HCT116 (cell line): ENCODE results near the gene HECW1. TPM values are rescaled to one million over a fixed set of nuclear protein-coding genes. Genes with fewer than 3 reads are reported as not detected.
A peak's percentile ranks its signal among the peaks of the same experiment; 100 is the strongest.

Experiments
- ATAC-seq: fragments of 200-7000 bp; cut with Tn5 transposase; 2 replicates; pipeline ENCODE4 v1.9.1; 2020; ENCODE audit warnings: mild to moderate bottlenecking, moderate library complexity
- BruUV-seq: library from RNA; stranded (reverse); fragments of 400-500 nt; replicated peaks from 2 replicates; lab custom pipeline; 2021; lab: Mats Ljungman, UMichigan
- CTCF ChIA-PET: fragments of 300-600 bp; sonication (Branson Sonifier 250); formaldehyde crosslinking; loops from one replicate; lab custom pipeline; 2021; ENCODE audit warnings: antibody characterized with exemption; lab: Charles Lee
- POLR2A ChIA-PET: fragments of 300-600, 350-600 bp; sonication (Branson Sonifier 250); formaldehyde crosslinking; loops from one replicate; lab custom pipeline; 2021; ENCODE audit warnings: antibody characterized with exemption; lab: Charles Lee
- RAD21 ChIA-PET, 2 experiments: fragments of 300-600 bp; sonication (Branson Sonifier 250); formaldehyde crosslinking; loops; one replicate each; lab custom pipeline; 2023; ENCODE audit warnings: low total read pairs in 2 of 2; ENCODE audit not compliant: uncharacterized antibody in 2 of 2, unreplicated experiment in 2 of 2, low non-redundant PET in 1 of 2; lab: Charles Lee
- DNase-seq: peaks from one replicate; pipeline ENCODE4 v3.0.0-alpha.2; 2010; ENCODE audit warnings: low read depth, low spot score
- H2AFZ ChIP-seq: fragments of 200-600 bp; shearing (Covaris generic), sonication (generic); 2 replicates; pipeline ENCODE4 v1.6.1; 2017; ENCODE audit warnings: low read depth, mixed run types, mixed read lengths, antibody characterized with exemption, low read length; ENCODE audit not compliant: poor library complexity, severe bottlenecking
- H3K27ac ChIP-seq: 2 replicates; pipeline ENCODE4 v1.5.1; 2012; ENCODE audit warnings: low read depth, low read length
- H3K27me3 ChIP-seq: fragments of 200-600 bp; sonication (generic); 2 replicates; pipeline ENCODE4 v1.6.1; 2016; ENCODE audit warnings: mixed run types, low read length, mixed read lengths; ENCODE audit not compliant: insufficient read depth
- H3K36me3 ChIP-seq, 2 experiments: fragments of 200-500 bp in 1 of 2; fragments of 200-600 bp in 1 of 2; sonication (Bioruptor generic) in 1 of 2; sonication (generic) in 1 of 2; 2 replicates each; pipeline versions ENCODE4 v1.5.1 to v1.6.1; 2014 to 2016; ENCODE audit warnings: low read length in 2 of 2, inconsistent platforms in 1 of 2, mixed read lengths in 1 of 2, mixed run types in 1 of 2; ENCODE audit not compliant: insufficient read depth in 2 of 2, control insufficient read depth in 1 of 2
- H3K4me1 ChIP-seq, 2 experiments: fragments of 200-600 bp in 1 of 2; sonication (generic) in 1 of 2; 2 replicates each; pipeline versions ENCODE4 v1.5.1 to v1.6.1; 2012 to 2017; ENCODE audit warnings: low read length in 2 of 2, inconsistent platforms in 1 of 2, mild to moderate bottlenecking in 1 of 2, mixed read lengths in 1 of 2, mixed run types in 1 of 2, moderate library complexity in 1 of 2; ENCODE audit not compliant: insufficient read depth in 2 of 2, control insufficient read depth in 1 of 2
- H3K4me2 ChIP-seq: fragments of 200-600 bp; sonication (generic); 2 replicates; pipeline ENCODE4 v1.6.1; 2017; ENCODE audit warnings: mixed run types, low read length, mixed read lengths
- H3K4me3 ChIP-seq, 2 experiments: fragments of 200-600 bp in 1 of 2; sonication (generic) in 1 of 2; replicated peaks in 1 of 2; 2 replicates each; pipeline ENCODE4 v1.5.1; 2011 to 2016; ENCODE audit warnings: low read length in 2 of 2, control low read depth in 1 of 2, low read depth in 1 of 2, mild to moderate bottlenecking in 1 of 2, mixed read lengths in 1 of 2, mixed run types in 1 of 2
- H3K79me2 ChIP-seq: fragments of 200-600 bp; sonication (generic); 2 replicates; pipeline ENCODE4 v1.6.1; 2017; ENCODE audit warnings: mild to moderate bottlenecking, mixed run types, low read length, moderate library complexity, mixed read lengths; ENCODE audit not compliant: insufficient read depth
- H3K9ac ChIP-seq: fragments of 200-600 bp; sonication (generic); 2 replicates; pipeline ENCODE4 v1.6.1; 2016; ENCODE audit warnings: low read length, mixed read lengths
- H3K9me2 ChIP-seq: fragments of 200-600 bp; sonication (generic), shearing (Covaris generic); 2 replicates; pipeline ENCODE4 v1.6.1; 2017; ENCODE audit warnings: mixed run types, mild to moderate bottlenecking, moderate library complexity; ENCODE audit not compliant: insufficient read depth
- H3K9me3 ChIP-seq, 2 experiments: fragments of 200-500 bp in 1 of 2; fragments of 200-600 bp in 1 of 2; sonication (Bioruptor generic) in 1 of 2; sonication (generic) in 1 of 2; 2 replicates each; pipeline ENCODE4 v1.6.1; 2014 to 2017; ENCODE audit warnings: low read length in 2 of 2, mixed read lengths in 2 of 2, inconsistent platforms in 1 of 2, low read depth in 1 of 2, mild to moderate bottlenecking in 1 of 2, mixed run types in 1 of 2, moderate library complexity in 1 of 2; ENCODE audit not compliant: control insufficient read depth in 1 of 2, insufficient read depth in 1 of 2
- H4K20me1 ChIP-seq: fragments of 200-600 bp; sonication (generic), shearing (Covaris generic); 2 replicates; pipeline ENCODE4 v1.6.1; 2017; ENCODE audit warnings: mixed run types, mild to moderate bottlenecking, moderate library complexity; ENCODE audit not compliant: insufficient read depth
- CBX3 ChIP-seq: IDR thresholded peaks from 2 replicates; pipeline ENCODE4 v1.6.1; 2012; ENCODE audit warnings: low read depth
- CEBPB ChIP-seq: IDR thresholded peaks from 2 replicates; pipeline ENCODE4 v1.6.1; 2012; ENCODE audit warnings: low read depth
- EZH2phosphoT487 ChIP-seq: fragments of 200-600 bp; IDR thresholded peaks from 2 replicates; pipeline ENCODE4 v1.6.1; 2018; ENCODE audit warnings: antibody characterized with exemption, borderline replicate concordance
- FOSL1 ChIP-seq: IDR thresholded peaks from 2 replicates; pipeline ENCODE4 v1.6.1; 2012; ENCODE audit warnings: low read depth
- MAX ChIP-seq: IDR thresholded peaks from 2 replicates; pipeline ENCODE4 v1.6.1; 2012
- POLR2A ChIP-seq: IDR thresholded peaks from 2 replicates; pipeline ENCODE4 v1.7.0; 2011; ENCODE audit warnings: borderline replicate concordance; ENCODE audit not compliant: insufficient read depth, insufficient read length; ENCODE audit errors: extremely low read depth
- RAD21 ChIP-seq: IDR thresholded peaks from 2 replicates; pipeline ENCODE4 v1.6.1; 2012; ENCODE audit warnings: low read depth, mild to moderate bottlenecking
- REST ChIP-seq: IDR thresholded peaks from 2 replicates; pipeline ENCODE4 v1.6.1; 2012; ENCODE audit warnings: low read depth
- SIN3A ChIP-seq: IDR thresholded peaks from 2 replicates; pipeline ENCODE4 v1.6.1; 2012; ENCODE audit warnings: low read depth
- SP1 ChIP-seq: IDR thresholded peaks from 2 replicates; pipeline ENCODE4 v1.6.1; 2012; ENCODE audit warnings: low read depth
- TCF7L2 ChIP-seq: IDR thresholded peaks from 2 replicates; pipeline ENCODE4 v1.7.0; 2011; ENCODE audit warnings: borderline replicate concordance, inconsistent platforms; ENCODE audit not compliant: insufficient read depth, insufficient read length; ENCODE audit errors: extremely low read depth
- YY1 ChIP-seq: IDR thresholded peaks from 2 replicates; pipeline ENCODE4 v1.6.1; 2011; ENCODE audit warnings: low read length, low read depth, moderate library complexity, mild to moderate bottlenecking; ENCODE audit not compliant: insufficient replicate concordance; ENCODE audit errors: extremely low read depth
- ZBTB33 ChIP-seq: IDR thresholded peaks from 2 replicates; pipeline ENCODE4 v1.6.1; 2011; ENCODE audit warnings: mild to moderate bottlenecking, low read length, moderate library complexity; ENCODE audit not compliant: insufficient replicate concordance; ENCODE audit errors: extremely low read depth
- intact Hi-C: fragments of 100-400 bp; cut with micrococcal nuclease; formaldehyde crosslinking; loops from 2 replicates; pipeline ENCODE4 v1.10.0; 2022
- total RNA-seq: library from RNA; stranded (reverse); gene quantifications from one replicate; pipeline ENCODE4 v1.2.1, GENCODE V29; 2021; ENCODE audit not compliant: unreplicated experiment

Gene HECW1
- total RNA-seq, 1 experiment from 2014 or later = 5.6 TPM

- CTCF ChIA-PET = no interaction called here
- H3K36me3 ChIP-seq = no peaks in the 10 kb centered on the region
- no TSS peak for BruUV-seq
- H3K79me2 ChIP-seq = no peaks in the 10 kb centered on the region
- peak overlapping the region; percentile 39 for H3K4me2 ChIP-seq
- no peak overlapping the region for H3K9ac ChIP-seq
- no peaks in the 10 kb centered on the region for H4K20me1 ChIP-seq
- intact Hi-C loops = no loop called here
- TF ChIP-seq REST (no peak), SIN3A (no peak), FOSL1 (no peak), MAX (peak; percentile 71)
- TF ChIP-seq, all 23 proteins: peak for 1
- Histone ChIP-seq H3K27ac (no peak overlapping the region), H3K9me3 (no peaks in the 10 kb centered on the region), H3K27me3 (no peaks in the 10 kb centered on the region), H3K4me1 (peaks cover 8 to 23% of the 10 kb centered on the region in 2 experiments), H3K9me2 (no peaks in the 10 kb centered on the region), H3K4me3 (no peak overlapping the region), H2AFZ (no peak overlapping the region)
- DNase-seq (no peak), ATAC-seq (peak; percentile 83)
- ChIA-PET RAD21 (interaction anchor here in 1 of 2 experiments (0.6 kb wide), 1 partner anchor 21 kb away, joined by 4 read pairs; no protein-coding TSS in a partner anchor), POLR2A (no interaction called here)
Measured at GRCh38 chr7:43148161-43148731, 35.8 kb downstream of the HECW1 start.

GRCh38 chr7:43151076-43151475, 38.6 kb downstream of the HECW1 start:
- no peak overlapping the region for H3K9ac ChIP-seq
- POLR2A ChIA-PET = no interaction called here

More at GRCh38 chr7:43151076-43151475, 38.6 kb downstream of the HECW1 start:
- Histone ChIP-seq H3K79me2 (no peaks in the 10 kb centered on the region), H2AFZ (no peak overlapping the region), H3K4me2 (no peak overlapping the region), H3K9me3 (no peaks in the 10 kb centered on the region), H3K27ac (no peak overlapping the region), H3K4me3 (no peak overlapping the region), H3K27me3 (no peaks in the 10 kb centered on the region), H3K36me3 (no peaks in the 10 kb centered on the region), H4K20me1 (no peaks in the 10 kb centered on the region), H3K9me2 (no peaks in the 10 kb centered on the region), H3K4me1 (peaks cover 8 to 14% of the 10 kb centered on the region in 2 experiments)
- ChIA-PET RAD21 (no interaction called here), CTCF (no interaction called here)
- no TSS peak for BruUV-seq
- TF ChIP-seq MAX (no peak), ZBTB33 (no peak), EZH2phosphoT487 (no peak), POLR2A (no peak), CEBPB (no peak), SP1 (no peak), TCF7L2 (no peak), CBX3 (no peak), RAD21 (no peak), YY1 (no peak)
- ATAC-seq (no peak), DNase-seq (no peak)
- intact Hi-C loops = no loop called here
